GM19438 (cell line): ENCODE data around the gene VAX1.
"Not testable (repeated sequence)": the region's sequence is repeated elsewhere in the genome, so short reads cannot be mapped to it uniquely, and the experiment has no call there.

ENCODE experiments used
- ATAC-seq: cut with Tn5 transposase; IDR thresholded peaks from one replicate; pipeline ENCODE4 v1.9.1; 2021; ENCODE audit warnings: low read depth; ENCODE audit not compliant: unreplicated experiment

VAX1 gene

GRCh38 chr10:117084421-117085246 is 53.4 kb downstream of the VAX1 start:
- not testable (repeated sequence) for ATAC-seq
